M059J (cell line): ENCODE results near the gene PMP22. TPM values are rescaled to one million over a fixed set of nuclear protein-coding genes. Genes with fewer than 3 reads are reported as not detected.
A peak's percentile ranks its signal among the peaks of the same experiment; 100 is the strongest.

Experiments
- DNase-seq: peaks from one replicate; pipeline ENCODE4 v3.0.0-alpha.2; 2012; ENCODE audit warnings: low read depth
- total RNA-seq: library from RNA; depleted of rRNA; stranded (reverse); fragments of >200 nt; shearing (Covaris generic); gene quantifications from 2 replicates; pipeline ENCODE4 v1.2.3, GENCODE V29; 2014

PMP22 gene
- total RNA-seq, 1 experiment from 2014 or later = 20.0 TPM

GRCh38 chr17:15274017-15274416 lies 8.9 kb upstream of the PMP22 start:
- no peak for DNase-seq

- peak; percentile 95 for DNase-seq
These were observed 8.1 kb upstream of the PMP22 start for GRCh38 chr17:15273141-15273793.

GRCh38 chr17:15271741-15272140 lies 6.6 kb upstream of the PMP22 start:
- DNase-seq = no peak

- no peak for DNase-seq
These were observed 5.7 kb upstream of the PMP22 start for GRCh38 chr17:15270628-15271381.

GRCh38 chr17:15269780-15270089 lies 4.6 kb upstream of the PMP22 start:
- DNase-seq = no peak

GRCh38 chr17:15269087-15269779 lies 4.1 kb upstream of the PMP22 start:
- DNase-seq = no peak

GRCh38 chr17:15268461-15268860 lies 3.3 kb upstream of the PMP22 start:
- no peak for DNase-seq

- DNase-seq = no peak
These were observed 2.9 kb upstream of the PMP22 start for GRCh38 chr17:15267996-15268395.

GRCh38 chr17:15266325-15267125 lies 1.4 kb upstream of the PMP22 start:
- DNase-seq = no peak

- DNase-seq = no peak
These were observed 584 bp downstream of the PMP22 start for GRCh38 chr17:15264542-15264941.

- no peak for DNase-seq
These were observed 1.4 kb downstream of the PMP22 start for GRCh38 chr17:15263680-15264079.

GRCh38 chr17:15263206-15263579 lies 1.9 kb downstream of the PMP22 start:
- DNase-seq = peak; percentile 74

GRCh38 chr17:15262291-15263205 lies 2.6 kb downstream of the PMP22 start:
- peak; percentile 82 for DNase-seq

GRCh38 chr17:15261802-15262290 lies 3.3 kb downstream of the PMP22 start:
- DNase-seq = peak; percentile 50

- DNase-seq = peak; percentile 72
These were observed 3.8 kb downstream of the PMP22 start for GRCh38 chr17:15261258-15261801.

GRCh38 chr17:15260376-15261257 lies 4.5 kb downstream of the PMP22 start:
- peak; percentile 82 for DNase-seq

- no peak for DNase-seq
These were observed 7.2 kb downstream of the PMP22 start for GRCh38 chr17:15257796-15258512.

GRCh38 chr17:15257258-15257788 lies 7.8 kb downstream of the PMP22 start:
- peak; percentile 85 for DNase-seq

GRCh38 chr17:15256689-15257088 lies 8.4 kb downstream of the PMP22 start:
- DNase-seq = no peak
